ENCODE measurements around the gene RBM44. TPM values are rescaled to one million over a fixed set of nuclear protein-coding genes. Genes with fewer than 3 reads are reported as not detected.

Gene RBM44
- total and polyA plus RNA-seq, 3 donors from 2014 or later, result 15.0 to 23.4 (median 21.1) TPM

GRCh38 chr2:237884681-237885080, 86.1 kb downstream of the RBM44 start:
- DNase-seq, result no peak
- WGBS, 2 donors, result 79 to 90% methylated on average over 12 to 13 of the region's 13 CpGs
- Histone ChIP-seq H3K27me3 (no peaks in the 10 kb centered on the region), H3K27ac (no peak overlapping the region), H3K9me3 (no peaks in the 10 kb centered on the region), H3K4me1 (peaks cover 13% of the 10 kb centered on the region), H3K4me3 (no peak overlapping the region), H3K36me3 (ENCODE audit: low read depth, missing control alignments) (no peaks in the 10 kb centered on the region)
- TF ChIP-seq CTCF (IDR thresholded peaks at IDR 0.05), result no peak
- TF ChIP-seq POLR2A (IDR thresholded peaks at IDR 0.05), result no peak
- intact Hi-C loops (cut with DNase I; ENCODE audit: low total_unique reads), result no loop called here

- Histone ChIP-seq H3K36me3 (ENCODE audit: low read depth, missing control alignments) (no peaks in the 10 kb centered on the region), H3K27me3 (no peaks in the 10 kb centered on the region), H3K4me1 (peaks cover 13% of the 10 kb centered on the region), H3K9me3 (no peaks in the 10 kb centered on the region), H3K4me3 (no peak overlapping the region), H3K27ac (peak overlapping the region in 1 of 2 donors; percentile 48)
- WGBS, 2 donors, result 78 to 85% methylated on average over 18 to 27 of the region's 27 CpGs
- intact Hi-C loops (cut with DNase I; ENCODE audit: low total_unique reads), result no loop called here
- DNase-seq, result no peak
- TF ChIP-seq POLR2A (IDR thresholded peaks at IDR 0.05) (no peak), CTCF (IDR thresholded peaks at IDR 0.05) (no peak)
These were observed 86.7 kb downstream of the RBM44 start for GRCh38 chr2:237885111-237885930.

GRCh38 chr2:237885931-237886684, 87.5 kb downstream of the RBM44 start:
- Histone ChIP-seq H3K4me3 (no peak overlapping the region), H3K27ac (peak overlapping the region; percentile 20 to 48), H3K4me1 (peaks cover 13% of the 10 kb centered on the region), H3K9me3 (no peaks in the 10 kb centered on the region), H3K36me3 (ENCODE audit: low read depth, missing control alignments) (no peaks in the 10 kb centered on the region), H3K27me3 (no peaks in the 10 kb centered on the region)
- no peak for TF ChIP-seq POLR2A (IDR thresholded peaks at IDR 0.05)
- TF ChIP-seq CTCF (IDR thresholded peaks at IDR 0.05), result no peak
- WGBS, 2 donors, result 68 to 77% methylated on average over 9 to 26 of the region's 26 CpGs
- intact Hi-C loops (cut with DNase I; ENCODE audit: low total_unique reads), result no loop called here
- peak; percentile 68 for DNase-seq

GRCh38 chr2:237886685-237887481, 88.3 kb downstream of the RBM44 start:
- TF ChIP-seq POLR2A (IDR thresholded peaks at IDR 0.05) (no peak), CTCF (IDR thresholded peaks at IDR 0.05) (no peak)
- no peaks in the 10 kb centered on the region for H3K9me3 ChIP-seq
- H3K27ac ChIP-seq, result peak overlapping the region; percentile 20 to 48
- no peak overlapping the region for H3K4me3 ChIP-seq
- intact Hi-C loops (cut with DNase I; ENCODE audit: low total_unique reads), result no loop called here
- no peaks in the 10 kb centered on the region for H3K36me3 ChIP-seq (ENCODE audit: low read depth, missing control alignments)
- H3K4me1 ChIP-seq, result peaks cover 13% of the 10 kb centered on the region
- DNase-seq, result peak; percentile 60
- H3K27me3 ChIP-seq, result no peaks in the 10 kb centered on the region
- WGBS, 2 donors, result 67 to 83% methylated on average over 12 to 23 of the region's 23 CpGs

Measured in testis (tissue), 3 donors.